Lung (tissue), 12 donors: Measurements from ENCODE around the gene SLC39A3. TPM values are rescaled to one million over a fixed set of nuclear protein-coding genes. Genes with fewer than 3 reads are reported as not detected.

Experiments used
- ATAC-seq: fragments of 200-7000 bp; cut with Tn5 transposase; one replicate; pipeline ENCODE4 v1.9.1; 2020; ENCODE audit warnings: moderate number of reproducible peaks; ENCODE audit not compliant: insufficient read depth, low FRiP score
- DNase-seq, 3 donors: peaks; one replicate each; pipeline ENCODE4 v3.0.0-alpha.2; 2013 to 2017
- H3K27ac ChIP-seq, 2 donors: one replicate each; pipeline ENCODE4 v1.5.1; 2013; ENCODE audit warnings: mild to moderate bottlenecking in 2 of 2, moderate library complexity in 2 of 2, control low read depth in 1 of 2, inconsistent platforms in 1 of 2, low read depth in 1 of 2, low read length in 1 of 2
- H3K27me3 ChIP-seq, 3 donors: one replicate each; pipeline ENCODE4 v1.5.1; 2013; ENCODE audit warnings: low read length in 2 of 3; ENCODE audit not compliant: control insufficient read depth in 3 of 3, insufficient read depth in 3 of 3
- H3K36me3 ChIP-seq, 4 donors: one replicate each; pipeline ENCODE4 v1.5.1; 2013; ENCODE audit warnings: low read length in 4 of 4, mild to moderate bottlenecking in 1 of 4, moderate library complexity in 1 of 4; ENCODE audit not compliant: control insufficient read depth in 4 of 4, insufficient read depth in 4 of 4
- H3K4me1 ChIP-seq, 5 donors: one replicate each; pipeline ENCODE4 v1.5.1; 2013; ENCODE audit warnings: low read length in 5 of 5, mild to moderate bottlenecking in 2 of 5, moderate library complexity in 1 of 5; ENCODE audit not compliant: control insufficient read depth in 5 of 5, insufficient read depth in 5 of 5
- H3K4me3 ChIP-seq: one replicate; pipeline ENCODE4 v1.5.1; 2013; ENCODE audit warnings: mild to moderate bottlenecking, control low read depth, moderate library complexity
- H3K9ac ChIP-seq, 2 donors: one replicate each; pipeline ENCODE4 v1.5.1; 2013; ENCODE audit warnings: low read length in 2 of 2, control low read depth in 1 of 2; ENCODE audit not compliant: insufficient read depth in 1 of 2
- H3K9me3 ChIP-seq, 4 donors: one replicate each; pipeline ENCODE4 v1.5.1; 2013; ENCODE audit warnings: low read length in 3 of 4, mild to moderate bottlenecking in 1 of 4, moderate library complexity in 1 of 4; ENCODE audit not compliant: control insufficient read depth in 4 of 4, insufficient read depth in 3 of 4
- CTCF ChIP-seq: IDR thresholded peaks from 2 replicates; pipeline ENCODE4 v1.5.1; 2012; ENCODE audit warnings: mild to moderate bottlenecking; ENCODE audit errors: control extremely low read depth, extremely low read depth
- WGBS, 2 donors: extraction: QIAGEN DNeasy Blood & Tissue Kit; methylation state at CpG; one replicate each; pipeline ENCODE4 v1.1.7; 2013; 5-methylcytosine and 5-hydroxymethylcytosine counted together
- polyA plus RNA-seq, 2 donors: library from polyadenylated mRNA; stranded (reverse); fragments of 200-250 nt; gene quantifications; one replicate each; pipeline ENCODE4 v1.2.1, GENCODE V29; 2013
- total RNA-seq, 2 donors: library from RNA; depleted of rRNA in 1 of 2; stranded (reverse); fragments of >200 nt in 1 of 2; gene quantifications; one replicate each; pipeline ENCODE4 v1.2.1, GENCODE V29; 2014 to 2021
- donor health status: control.
- donor health status: control.
- donor health status: Bipolar disorder and iron deficiency.
- donor health status: healthy.
- donor health status: DM: yes; HTN: yes; CAD: no.

SLC39A3 gene
- total and polyA plus RNA-seq, 4 donors: 17.7 to 51.2 (median 42.0) TPM

- peaks cover 0 to 11% (median 0%) of the 10 kb centered on the region in 5 donors for H3K4me1 ChIP-seq
- no peak for TF ChIP-seq CTCF
- peak overlapping the region in 1 of 2 donors; percentile 81 for H3K27ac ChIP-seq
- DNase-seq (no peak), ATAC-seq (no peak)
- H3K4me3 ChIP-seq: no peak overlapping the region
- 90 to 93% methylated on average over 32 of the region's 32 CpGs for WGBS, 2 donors
- no peak overlapping the region for H3K9ac ChIP-seq
- H3K9me3 ChIP-seq: no peaks in the 10 kb centered on the region
- H3K36me3 ChIP-seq: peaks cover 0 to 12% (median 3%) of the 10 kb centered on the region in 4 donors
- no peaks in the 10 kb centered on the region for H3K27me3 ChIP-seq
These were observed 34.4 kb upstream of the SLC39A3 start for GRCh38 chr19:2774083-2774679.

GRCh38 chr19:2771786-2772674, 32.2 kb upstream of the SLC39A3 start:
- peak overlapping the region in 1 of 2 donors; percentile 58 for H3K27ac ChIP-seq
- DNase-seq (no peak), ATAC-seq (no peak)
- H3K36me3 ChIP-seq: peaks cover 0 to 25% (median 6%) of the 10 kb centered on the region in 4 donors
- no peak overlapping the region for H3K9ac ChIP-seq
- no peaks in the 10 kb centered on the region for H3K27me3 ChIP-seq
- H3K4me3 ChIP-seq: no peak overlapping the region
- WGBS, 2 donors: 86 to 89% methylated on average over 29 of the region's 29 CpGs
- no peak for TF ChIP-seq CTCF
- H3K9me3 ChIP-seq: no peaks in the 10 kb centered on the region
- H3K4me1 ChIP-seq: peaks cover 0 to 13% (median 0%) of the 10 kb centered on the region in 5 donors

GRCh38 chr19:2770055-2771013, 30.5 kb upstream of the SLC39A3 start:
- WGBS, 2 donors: 63 to 78% methylated on average over 40 of the region's 40 CpGs
- Histone ChIP-seq H3K9me3 (no peaks in the 10 kb centered on the region), H3K4me3 (no peak overlapping the region), H3K27me3 (no peaks in the 10 kb centered on the region), H3K27ac (peak overlapping the region in 1 of 2 donors; percentile 74), H3K36me3 (peaks cover under 1 to 37% (median 7%) of the 10 kb centered on the region in 4 donors), H3K9ac (no peak overlapping the region), H3K4me1 (peaks cover 0 to 13% (median 0%) of the 10 kb centered on the region in 5 donors)
- ATAC-seq (no peak), DNase-seq (peak; percentile 83 to 92 (median 85))
- no peak for TF ChIP-seq CTCF
